ENCODE measurements around the gene PNMA8C. TPM values are rescaled to one million over a fixed set of nuclear protein-coding genes. Genes with fewer than 3 reads are reported as not detected.
"Not testable (repeated sequence)": the region's sequence is repeated elsewhere in the genome, so short reads cannot be mapped to it uniquely, and the experiment has no call there.

Gene PNMA8C
- total and polyA plus RNA-seq, 12 donors, result 0.47 to 4.4 (median 1.9) TPM

GRCh38 chr19:46402725-46403124, 26.0 kb downstream of the PNMA8C start:
- Histone ChIP-seq H3K27me3 (no peaks in the 10 kb centered on the region), H3K4me1 (replicated peaks in 1 of 2) (peaks cover 0 to 11% of the 10 kb centered on the region in 2 donors)
- intact Hi-C loops (cut with DNase I), result loop anchor here in 1 of 2 donors (2.0 kb wide), 1 partner anchor 86 kb away; no protein-coding TSS in a partner anchor

GRCh38 chr19:46397801-46398479, 30.8 kb downstream of the PNMA8C start:
- H3K9me3 ChIP-seq (replicated peaks in 1 of 3); H3K27ac ChIP-seq; H3K4me1 ChIP-seq (replicated peaks in 1 of 2); H3K36me3 ChIP-seq (replicated peaks in 1 of 2); H3K4me3 ChIP-seq; H3K27me3 ChIP-seq: not testable (repeated sequence)
- DNase-seq, result peak in 1 of 7 donors; percentile 16
- intact Hi-C loops (cut with DNase I), result loop anchor here (2.0 to 10.0 kb wide), 3 partner anchors 89 to 117 kb away; no protein-coding TSS in a partner anchor
- 79 to 90% (median 84%) methylated on average over 12 to 14 of the region's 14 CpGs for WGBS, 4 donors

More at GRCh38 chr19:46402725-46403124, 26.0 kb downstream of the PNMA8C start:
- Histone ChIP-seq H3K27ac (no peak overlapping the region), H3K9me3 (replicated peaks in 1 of 3) (no peaks in the 10 kb centered on the region), H3K36me3 (replicated peaks in 1 of 2) (no peaks in the 10 kb centered on the region), H3K4me3 (no peak overlapping the region)
- TF ChIP-seq POLR2A (IDR thresholded peaks at IDR 0.05), result no peak
- 83 to 97% (median 91%) methylated on average over 9 to 11 of the region's 11 CpGs for WGBS, 4 donors
- DNase-seq, result peak in 1 of 7 donors; percentile 17

GRCh38 chr19:46394402-46394797, 34.3 kb downstream of the PNMA8C start:
- 83 to 88% (median 86%) methylated on average over 5 of the region's 5 CpGs for WGBS, 4 donors
- DNase-seq, result peak in 1 of 7 donors; percentile 11
- TF ChIP-seq CTCF (IDR thresholded peaks at IDR 0.05) (no peak), POLR2A (IDR thresholded peaks at IDR 0.05) (no peak)

GRCh38 chr19:46393456-46394401, 35.0 kb downstream of the PNMA8C start:
- Histone ChIP-seq H3K36me3 (replicated peaks in 1 of 2) (peaks cover 0 to 21% of the 10 kb centered on the region in 2 donors), H3K4me3 (no peak overlapping the region), H3K27me3 (no peaks in the 10 kb centered on the region), H3K9me3 (replicated peaks in 1 of 3) (no peaks in the 10 kb centered on the region), H3K4me1 (replicated peaks in 1 of 2) (peaks cover 0 to under 1% of the 10 kb centered on the region in 2 donors), H3K27ac (no peak overlapping the region)
- DNase-seq, result peak in 1 of 7 donors; percentile 20
- intact Hi-C loops (cut with DNase I), result loop anchor here in 1 of 2 donors (10.0 kb wide), 1 partner anchor 121 kb away; no protein-coding TSS in a partner anchor
- TF ChIP-seq POLR2A (IDR thresholded peaks at IDR 0.05) (no peak), CTCF (IDR thresholded peaks at IDR 0.05) (no peak)
- WGBS, 4 donors, result 75 to 79% (median 76%) methylated on average over 14 to 21 of the region's 21 CpGs

More at GRCh38 chr19:46394402-46394797, 34.3 kb downstream of the PNMA8C start:
- Histone ChIP-seq H3K27me3 (no peaks in the 10 kb centered on the region), H3K4me3 (no peak overlapping the region), H3K4me1 (replicated peaks in 1 of 2) (no peaks in the 10 kb centered on the region), H3K9me3 (replicated peaks in 1 of 3) (no peaks in the 10 kb centered on the region), H3K36me3 (replicated peaks in 1 of 2) (peaks cover 0 to 17% of the 10 kb centered on the region in 2 donors), H3K27ac (no peak overlapping the region)
- intact Hi-C loops (cut with DNase I), result loop anchor here in 1 of 2 donors (10.0 kb wide), 1 partner anchor 120 kb away; no protein-coding TSS in a partner anchor

GRCh38 chr19:46392837-46393236, 35.9 kb downstream of the PNMA8C start:
- DNase-seq, result peak in 1 of 7 donors; percentile 5
- no peak for TF ChIP-seq POLR2A (IDR thresholded peaks at IDR 0.05)
- no peak for TF ChIP-seq CTCF (IDR thresholded peaks at IDR 0.05)
- Histone ChIP-seq H3K36me3 (replicated peaks in 1 of 2) (peaks cover 0 to 29% of the 10 kb centered on the region in 2 donors), H3K4me1 (replicated peaks in 1 of 2) (peaks cover 0 to 7% of the 10 kb centered on the region in 2 donors), H3K9me3 (replicated peaks in 1 of 3) (no peaks in the 10 kb centered on the region), H3K4me3 (no peak overlapping the region), H3K27ac (peak overlapping the region in 1 of 5 donors; percentile 6), H3K27me3 (no peaks in the 10 kb centered on the region)
- intact Hi-C loops (cut with DNase I), result loop anchor here in 1 of 2 donors (10.0 kb wide), 1 partner anchor 122 kb away; no protein-coding TSS in a partner anchor
- 53 to 70% (median 58%) methylated on average over 4 of the region's 4 CpGs for WGBS, 4 donors

Data from adrenal gland (tissue), 12 donors.